Mucosa of descending colon (tissue), 3 donors: ENCODE measurements around the gene JPT1. TPM values are rescaled to one million over a fixed set of nuclear protein-coding genes. Genes with fewer than 3 reads are reported as not detected.
"Not testable (repeated sequence)": the region's sequence is repeated elsewhere in the genome, so short reads cannot be mapped to it uniquely, and the experiment has no call there.

Experiments used
- ATAC-seq: fragments of 200-7000 bp; cut with Tn5 transposase; one replicate; pipeline ENCODE4 v1.9.1; 2020; ENCODE audit warnings: mild to moderate bottlenecking, moderate library complexity
- DNase-seq, 3 donors: peaks; one replicate each; pipeline ENCODE4 v3.0.0-alpha.2; 2020
- H3K36me3 ChIP-seq: fragments of 200-600 bp; one replicate; pipeline ENCODE4 v1.8.0; 2021; ENCODE audit warnings: low read depth, mild to moderate bottlenecking
- H3K4me1 ChIP-seq: fragments of 200-600 bp; one replicate; pipeline ENCODE4 v1.8.0; 2021; ENCODE audit warnings: low read depth, mild to moderate bottlenecking
- H3K4me3 ChIP-seq: fragments of 200-600 bp; one replicate; pipeline ENCODE4 v1.8.0; 2021; ENCODE audit warnings: mild to moderate bottlenecking
- H3K9me3 ChIP-seq: fragments of 200-600 bp; one replicate; pipeline ENCODE4 v1.8.0; 2021; ENCODE audit warnings: mild to moderate bottlenecking
- CTCF ChIP-seq: fragments of 200-600 bp; IDR thresholded peaks from one replicate; pipeline ENCODE4 v1.8.0; 2022; ENCODE audit warnings: antibody characterized with exemption, mild to moderate bottlenecking
- intact Hi-C, 2 donors: fragments of 100-400 bp; cut with DNase I in 1 of 2; cut with micrococcal nuclease in 1 of 2; formaldehyde crosslinking; loops; one replicate each; pipeline versions ENCODE4 v1.11.0 to v1.11.1; 2022; cut with DNase I, micrococcal nuclease
- total RNA-seq, 3 donors: library from RNA; stranded (reverse); fragmentation: NEBNext Ultra II Directional in 2 of 3; extraction: Animal tissue kit (Norgen Biotek cat#: 25700) in 2 of 3; gene quantifications; one replicate each; pipeline versions ENCODE4 v1.2.1 to v1.2.4, GENCODE V29; 2021 to 2023
- donor health status: DM: no; HTN: no; CAD: no; lungs with moderate emphysema.
- donor health status: DM: no; HTN: no; CAD: no.
- donor health status: DM: no; HTN: yes; CAD: no.

JPT1 gene
- total RNA-seq, 3 donors from 2014 or later = 105 to 314 (median 209) TPM

DNA sequence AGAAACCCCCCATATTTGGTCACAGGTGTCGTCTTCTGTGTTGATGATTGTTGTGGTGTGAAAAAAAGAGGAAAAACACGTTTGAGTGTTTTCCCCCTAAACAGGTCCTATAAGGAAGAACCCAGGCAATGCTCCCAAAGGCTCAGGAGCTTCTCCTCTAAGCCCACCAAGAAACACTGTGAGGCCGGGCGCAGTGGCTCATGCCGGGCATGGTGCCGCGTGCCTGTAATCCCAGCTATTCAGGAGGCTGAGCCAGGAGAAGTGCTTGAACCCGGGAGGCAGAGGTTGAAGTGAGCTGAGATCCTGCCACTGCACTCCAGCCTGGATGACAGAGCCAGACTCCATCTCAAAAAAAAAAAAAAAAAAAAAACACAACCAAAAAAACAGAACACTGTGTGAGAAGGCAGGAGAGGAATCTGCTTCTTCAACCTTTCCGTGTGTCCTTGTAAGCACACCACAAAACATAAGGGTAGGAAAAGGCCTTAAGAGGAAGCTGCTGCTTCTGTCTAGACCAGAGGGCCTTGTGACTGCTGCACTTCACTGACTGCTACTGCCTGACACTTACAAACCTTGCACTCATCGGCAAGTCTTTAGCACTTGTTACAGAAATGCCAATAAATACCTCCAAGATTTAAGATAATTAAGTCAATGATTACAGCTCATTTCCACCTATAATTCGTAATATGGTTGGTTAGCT, 9.3 kb downstream of the JPT1 start:
- DNase-seq = no peak
- TF ChIP-seq CTCF = no peak
- Histone ChIP-seq H3K9me3 (no peaks in the 10 kb centered on the region), H3K36me3 (peaks cover 3% of the 10 kb centered on the region), H3K4me3 (no peak overlapping the region), H3K4me1 (peaks cover 10% of the 10 kb centered on the region)
- intact Hi-C loops = no loop called here
- ATAC-seq = no peak

- no peak for DNase-seq
- TF ChIP-seq CTCF = no peak
- H3K36me3 ChIP-seq = peaks cover 3% of the 10 kb centered on the region
- no peak for ATAC-seq
- no peaks in the 10 kb centered on the region for H3K4me1 ChIP-seq
- intact Hi-C loops = no loop called here
- no peak overlapping the region for H3K4me3 ChIP-seq
- H3K9me3 ChIP-seq = no peaks in the 10 kb centered on the region
Observed at GRCh38 chr17:75142236-75142971, 11.9 kb downstream of the JPT1 start.

GRCh38 chr17:75138519-75138918, 15.8 kb downstream of the JPT1 start:
- no peak overlapping the region for H3K4me3 ChIP-seq
- DNase-seq = peak in 1 of 3 donors; percentile 17
- no peaks in the 10 kb centered on the region for H3K9me3 ChIP-seq
- intact Hi-C loops = no loop called here
- no peaks in the 10 kb centered on the region for H3K4me1 ChIP-seq
- ATAC-seq = no peak
- TF ChIP-seq CTCF = no peak
- H3K36me3 ChIP-seq = no peaks in the 10 kb centered on the region

DNA sequence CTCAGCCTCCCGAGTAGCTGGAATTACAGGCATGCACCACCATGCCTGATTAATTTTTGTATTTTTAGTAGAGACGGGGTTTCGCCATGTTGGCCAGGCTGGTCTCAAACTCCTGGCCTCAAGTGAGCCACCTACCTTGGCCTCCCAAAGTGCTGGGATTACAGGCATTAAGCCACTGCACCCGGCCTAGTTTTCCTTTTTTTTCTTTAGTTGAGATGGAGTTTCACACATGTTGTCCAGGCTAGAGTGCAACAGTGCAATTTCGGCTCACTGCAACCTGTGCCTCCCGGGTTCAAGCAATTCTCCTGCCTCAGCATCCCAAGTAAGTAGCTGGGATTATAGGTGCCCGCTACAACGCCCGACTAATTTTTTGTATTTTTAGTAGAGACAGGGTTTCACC, 16.6 kb downstream of the JPT1 start:
- H3K4me3 ChIP-seq, intact Hi-C loops, DNase-seq, ATAC-seq, H3K36me3 ChIP-seq, H3K9me3 ChIP-seq, H3K4me1 ChIP-seq: not testable (repeated sequence)

DNA sequence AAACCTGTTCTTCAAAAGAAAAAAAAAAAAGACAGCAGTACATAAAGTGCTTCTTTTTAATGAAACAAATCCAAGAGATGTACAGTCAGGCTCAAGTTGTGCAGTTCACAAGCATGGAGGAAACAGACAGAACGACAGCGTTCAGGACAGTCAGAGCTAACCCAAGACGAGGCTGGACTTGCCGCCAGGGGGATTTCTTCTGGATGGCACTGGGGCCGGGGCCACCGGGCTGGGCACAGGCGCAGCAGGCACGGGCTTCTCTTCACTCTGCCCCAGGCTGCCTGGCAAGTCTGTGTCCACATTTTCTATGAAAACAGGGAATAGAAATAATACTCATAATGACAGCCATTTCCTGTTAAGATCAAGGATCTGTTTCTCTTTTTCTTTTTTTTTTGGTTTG, 18.4 kb downstream of the JPT1 start:
- Histone ChIP-seq H3K4me3 (no peak overlapping the region), H3K4me1 (peaks cover 5% of the 10 kb centered on the region), H3K36me3 (no peaks in the 10 kb centered on the region), H3K9me3 (no peaks in the 10 kb centered on the region)
- ATAC-seq = no peak
- TF ChIP-seq CTCF = no peak
- DNase-seq = no peak
- intact Hi-C loops = no loop called here

GRCh38 chr17:75135452-75135851, 18.9 kb downstream of the JPT1 start:
- Histone ChIP-seq H3K9me3 (no peaks in the 10 kb centered on the region), H3K4me3 (no peak overlapping the region), H3K4me1 (peaks cover 8% of the 10 kb centered on the region), H3K36me3 (no peaks in the 10 kb centered on the region)
- intact Hi-C loops = no loop called here
- TF ChIP-seq CTCF = no peak
- DNase-seq (peak in 1 of 3 donors; percentile 15), ATAC-seq (no peak)

- H3K9me3 ChIP-seq, H3K36me3 ChIP-seq, intact Hi-C loops, ATAC-seq, H3K4me3 ChIP-seq: not testable (repeated sequence)
- H3K4me1 ChIP-seq = peaks cover 18% of the 10 kb centered on the region
- DNase-seq = peak in 1 of 3 donors; percentile 15
Observed at GRCh38 chr17:75133607-75134347, 20.5 kb downstream of the JPT1 start.
